22Rv1 (cell line): ENCODE results near the gene BICC1.

Experiments used
- H3K27ac ChIP-seq: fragments of 450-650 bp; 2 replicates; pipeline ENCODE4 v1.5.1; 2017
- ZFX ChIP-seq: fragments of 450-650 bp; IDR thresholded peaks from 2 replicates; pipeline ENCODE4 v1.6.1; 2017; ENCODE audit warnings: antibody characterized with exemption, borderline replicate concordance
- TF ChIP-seq, protein P1 (sequence below): fragments of 450-650 bp; IDR thresholded peaks from 2 replicates; pipeline ENCODE4 v1.5.1; 2017; ENCODE audit warnings: mild to moderate bottlenecking

BICC1 gene

DNA sequence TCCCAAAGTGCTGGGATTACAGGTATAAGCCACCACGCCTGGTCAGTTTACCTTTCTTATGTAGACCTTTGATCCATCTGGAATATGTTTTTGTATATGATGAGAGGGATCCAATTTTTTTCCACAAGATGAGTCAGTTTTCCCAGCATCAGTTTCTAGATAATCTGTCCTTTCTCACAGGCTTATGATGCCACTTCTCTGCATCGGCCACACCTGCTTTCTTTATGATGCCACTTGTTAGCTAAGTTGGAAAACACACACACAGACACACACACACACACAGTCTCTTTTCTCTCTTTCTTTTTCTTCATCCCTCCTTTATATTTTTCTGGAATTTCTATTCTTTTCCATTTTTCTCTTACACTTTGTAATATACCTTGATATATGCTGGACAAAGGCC lies 240.8 kb downstream of the BICC1 start:
- TF ChIP-seq, protein P1, sequence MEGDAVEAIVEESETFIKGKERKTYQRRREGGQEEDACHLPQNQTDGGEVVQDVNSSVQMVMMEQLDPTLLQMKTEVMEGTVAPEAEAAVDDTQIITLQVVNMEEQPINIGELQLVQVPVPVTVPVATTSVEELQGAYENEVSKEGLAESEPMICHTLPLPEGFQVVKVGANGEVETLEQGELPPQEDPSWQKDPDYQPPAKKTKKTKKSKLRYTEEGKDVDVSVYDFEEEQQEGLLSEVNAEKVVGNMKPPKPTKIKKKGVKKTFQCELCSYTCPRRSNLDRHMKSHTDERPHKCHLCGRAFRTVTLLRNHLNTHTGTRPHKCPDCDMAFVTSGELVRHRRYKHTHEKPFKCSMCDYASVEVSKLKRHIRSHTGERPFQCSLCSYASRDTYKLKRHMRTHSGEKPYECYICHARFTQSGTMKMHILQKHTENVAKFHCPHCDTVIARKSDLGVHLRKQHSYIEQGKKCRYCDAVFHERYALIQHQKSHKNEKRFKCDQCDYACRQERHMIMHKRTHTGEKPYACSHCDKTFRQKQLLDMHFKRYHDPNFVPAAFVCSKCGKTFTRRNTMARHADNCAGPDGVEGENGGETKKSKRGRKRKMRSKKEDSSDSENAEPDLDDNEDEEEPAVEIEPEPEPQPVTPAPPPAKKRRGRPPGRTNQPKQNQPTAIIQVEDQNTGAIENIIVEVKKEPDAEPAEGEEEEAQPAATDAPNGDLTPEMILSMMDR = no peak
- TF ChIP-seq ZFX = no peak
- no peak overlapping the region for H3K27ac ChIP-seq

DNA sequence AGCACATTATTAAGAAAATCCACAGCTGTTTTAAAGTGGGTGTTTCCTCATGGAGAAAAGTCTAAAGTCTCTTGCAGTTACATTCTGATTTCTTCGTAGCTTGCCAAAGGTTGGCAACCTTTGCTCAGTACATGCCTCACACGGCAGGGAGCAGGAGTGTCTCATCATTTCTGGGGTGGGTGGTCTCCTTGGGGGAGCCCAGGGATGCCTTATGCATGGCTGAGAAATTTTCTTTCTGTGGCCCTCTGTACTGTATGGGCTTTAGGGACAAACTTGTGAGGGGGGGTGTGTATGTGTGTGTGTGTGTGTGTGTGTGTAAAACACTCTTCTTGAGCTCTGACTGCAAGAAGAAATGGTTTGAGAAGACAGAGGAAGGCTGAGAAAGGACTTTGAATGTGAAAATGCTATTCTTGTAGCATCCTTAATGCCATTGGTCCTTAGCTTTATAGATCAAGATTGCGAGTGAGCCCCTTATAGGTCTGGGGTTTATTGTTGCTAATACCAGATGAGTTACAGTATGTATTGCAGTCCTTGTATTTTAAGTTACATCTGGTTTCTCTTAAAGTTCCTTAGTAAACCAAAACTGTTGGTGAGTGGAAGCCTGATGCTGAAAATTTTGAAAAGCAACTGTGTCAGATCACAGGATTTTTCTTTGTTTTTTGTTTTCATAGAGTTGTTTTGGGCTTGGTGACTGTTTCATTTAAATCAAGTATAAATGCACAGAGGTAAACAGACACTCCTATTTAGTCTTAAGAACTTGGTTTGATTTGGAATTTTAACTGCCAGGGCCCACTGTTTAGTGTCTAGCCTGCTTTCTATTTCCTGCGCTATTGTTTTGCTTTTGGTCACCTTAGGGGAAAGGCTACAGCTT lies 242.0 kb downstream of the BICC1 start:
- no peak overlapping the region for H3K27ac ChIP-seq
- no peak for TF ChIP-seq ZFX
- TF ChIP-seq, protein P1 = no peak

- no peak for TF ChIP-seq ZFX
- TF ChIP-seq, protein P1 = no peak
- no peak overlapping the region for H3K27ac ChIP-seq
Measured at GRCh38 chr10:58755340-58755610, 242.6 kb downstream of the BICC1 start.

DNA sequence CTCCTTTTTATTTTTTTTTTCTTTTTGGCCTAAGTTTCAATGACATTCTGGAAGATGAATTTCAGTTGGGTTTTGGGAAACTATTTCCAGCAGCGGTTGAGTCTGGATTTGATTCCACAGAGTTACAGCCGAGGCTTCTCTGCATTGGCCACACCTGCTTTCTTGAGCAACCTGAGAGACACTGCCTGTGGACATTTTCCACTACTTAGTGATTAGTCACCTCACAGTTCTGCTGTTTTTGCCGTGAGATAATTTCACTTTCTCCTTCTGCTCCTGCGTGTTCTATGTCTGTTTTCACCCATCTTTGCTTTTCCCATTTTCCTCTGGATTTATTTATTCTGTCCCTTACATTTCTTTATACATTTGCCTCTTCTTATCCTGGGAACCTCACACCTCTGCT lies 243.0 kb downstream of the BICC1 start:
- H3K27ac ChIP-seq = no peak overlapping the region
- TF ChIP-seq, protein P1 = no peak
- TF ChIP-seq ZFX = no peak

GRCh38 chr10:58756130-58756719 lies 243.6 kb downstream of the BICC1 start:
- no peak overlapping the region for H3K27ac ChIP-seq
- TF ChIP-seq ZFX = no peak
- TF ChIP-seq, protein P1 = no peak

- H3K27ac ChIP-seq = no peak overlapping the region
- TF ChIP-seq, protein P1 = no peak
- TF ChIP-seq ZFX = no peak
Measured at GRCh38 chr10:58757352-58758065, 244.8 kb downstream of the BICC1 start.

DNA sequence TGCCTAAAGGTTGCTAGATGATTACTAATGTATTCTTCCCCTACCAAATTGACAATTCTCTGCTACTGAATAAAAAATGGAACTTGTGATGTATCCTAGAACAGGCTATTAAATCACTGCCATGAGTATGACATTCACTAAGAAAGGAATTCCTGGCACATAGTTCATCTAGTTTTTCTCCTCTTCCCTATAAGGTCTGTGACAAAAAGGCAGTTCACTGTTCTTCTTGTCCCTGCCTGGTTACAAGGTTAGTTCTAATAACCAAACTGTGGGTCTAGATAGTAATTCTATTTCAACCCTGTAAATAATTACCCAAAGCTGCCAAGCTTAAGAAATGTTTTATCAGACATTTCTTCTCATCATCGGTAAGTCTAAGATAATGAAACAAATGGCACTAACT lies 245.6 kb downstream of the BICC1 start:
- no peak overlapping the region for H3K27ac ChIP-seq
- TF ChIP-seq, protein P1 = no peak
- TF ChIP-seq ZFX = no peak
